ENCODE data around the gene BMAL1. TPM values are rescaled to one million over a fixed set of nuclear protein-coding genes. Genes with fewer than 3 reads are reported as not detected.

BMAL1 gene
- total and polyA plus RNA-seq, 2 donors (not counting 3 experiments of a cell fraction or from before 2014, with no cell fraction given): 5.8 to 10.1 TPM

DNA sequence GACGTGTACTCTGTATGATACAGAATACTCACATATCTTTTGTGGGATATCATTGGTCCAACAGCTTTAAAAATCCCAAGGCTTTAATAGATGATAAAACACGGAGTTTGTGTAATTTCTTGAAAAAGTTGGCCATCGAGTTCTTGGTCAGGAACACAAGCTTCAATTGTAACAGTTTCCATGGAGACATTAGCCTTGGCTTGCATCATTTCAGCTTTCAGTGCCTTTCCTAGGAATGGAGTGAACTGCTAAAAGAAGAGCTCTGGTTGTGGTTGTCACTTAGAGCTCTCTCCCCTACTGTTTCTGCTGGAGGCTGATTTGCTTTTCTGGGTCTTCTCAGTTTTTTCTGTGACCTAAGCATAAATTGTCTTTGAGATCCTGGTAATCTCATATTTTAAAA lies 14.2 kb downstream of the BMAL1 start:
- H3K79me2 ChIP-seq (ENCODE audit: control insufficient read depth, insufficient read depth, low read length): no peaks in the 10 kb centered on the region
- no TSS peak for BruUV-seq (replicated peaks)

More for the DNA sequence above, 14.2 kb downstream of the BMAL1 start:
- DNase-seq (ENCODE audit: low read depth, low spot score): no peak
- Histone ChIP-seq H3K36me3 (ENCODE audit: control insufficient read depth in 2 of 2, extremely low read depth in 1 of 2, insufficient read depth in 2 of 2, low read length in 2 of 2) (no peaks in the 10 kb centered on the region), H3K27me3 (ENCODE audit: control insufficient read depth in 2 of 2, insufficient read depth in 2 of 2, low read length in 2 of 2) (no peaks in the 10 kb centered on the region), H3K4me1 (ENCODE audit: control insufficient read depth, extremely low read depth, insufficient read depth, low read length) (no peaks in the 10 kb centered on the region), H3K9me1 (replicated peaks; ENCODE audit: control insufficient read depth, extremely low read depth, insufficient read depth, low read length) (no peaks in the 10 kb centered on the region), H3K9me3 (replicated peaks; ENCODE audit: control insufficient read depth, insufficient read depth, low read length) (no peaks in the 10 kb centered on the region), H2AFZ (ENCODE audit: low read depth, low read length) (no peak overlapping the region), H3K4me2 (ENCODE audit: insufficient read depth, low read length) (no peak overlapping the region), H3K9ac (replicated peaks; ENCODE audit: extremely low read depth, insufficient read depth, low read length) (no peak overlapping the region), H3K4me3 (replicated peaks in 1 of 3; ENCODE audit: insufficient read depth in 1 of 3, low read depth in 1 of 3, low read length in 3 of 3) (no peak overlapping the region), H4K20me1 (replicated peaks; ENCODE audit: control insufficient read depth, extremely low read depth, insufficient read depth, low read length) (peaks cover 4% of the 10 kb centered on the region), H3K27ac (ENCODE audit: insufficient read depth, low read depth, low read length) (no peak overlapping the region)
- CTCF ChIA-PET: interaction anchor here (1.3 to 1.7 kb wide), 2 partner anchors 11 to 44 kb away, joined by 3 to 5 read pairs; no protein-coding TSS in a partner anchor
- dilution Hi-C loops (cut with MboI; ENCODE audit: extremely low pct_ligation_motif_present, low sequenced_read_pairs): no loop called here
- no peak for TF ChIP-seq MYC (IDR thresholded peaks at IDR 0.05; ENCODE audit: low read depth, low read length)
- no peak for TF ChIP-seq JUN (IDR thresholded peaks at IDR 0.05; ENCODE audit: borderline replicate concordance, insufficient read depth, insufficient read length, low read depth)
- no peak for TF ChIP-seq POLR2AphosphoS5 (IDR thresholded peaks at IDR 0.05; ENCODE audit: insufficient read depth, low read depth, low read length)
- TF ChIP-seq POLR2A (IDR thresholded peaks at IDR 0.05; ENCODE audit: low read depth, low read length): no peak
- no peak for TF ChIP-seq EZH2 (IDR thresholded peaks at IDR 0.05; ENCODE audit: borderline replicate concordance, low read depth, low read length, severe bottlenecking)
- no peak for TF ChIP-seq FOS (IDR thresholded peaks at IDR 0.05; ENCODE audit: borderline replicate concordance, insufficient read depth, low read length)
- no peak for TF ChIP-seq MAX (IDR thresholded peaks at IDR 0.05; ENCODE audit: insufficient read depth, insufficient read length)
- no peak for TF ChIP-seq GATA2 (IDR thresholded peaks at IDR 0.05; ENCODE audit: insufficient read depth, insufficient read length, low read depth, low read length)
- TF ChIP-seq, protein P1, sequence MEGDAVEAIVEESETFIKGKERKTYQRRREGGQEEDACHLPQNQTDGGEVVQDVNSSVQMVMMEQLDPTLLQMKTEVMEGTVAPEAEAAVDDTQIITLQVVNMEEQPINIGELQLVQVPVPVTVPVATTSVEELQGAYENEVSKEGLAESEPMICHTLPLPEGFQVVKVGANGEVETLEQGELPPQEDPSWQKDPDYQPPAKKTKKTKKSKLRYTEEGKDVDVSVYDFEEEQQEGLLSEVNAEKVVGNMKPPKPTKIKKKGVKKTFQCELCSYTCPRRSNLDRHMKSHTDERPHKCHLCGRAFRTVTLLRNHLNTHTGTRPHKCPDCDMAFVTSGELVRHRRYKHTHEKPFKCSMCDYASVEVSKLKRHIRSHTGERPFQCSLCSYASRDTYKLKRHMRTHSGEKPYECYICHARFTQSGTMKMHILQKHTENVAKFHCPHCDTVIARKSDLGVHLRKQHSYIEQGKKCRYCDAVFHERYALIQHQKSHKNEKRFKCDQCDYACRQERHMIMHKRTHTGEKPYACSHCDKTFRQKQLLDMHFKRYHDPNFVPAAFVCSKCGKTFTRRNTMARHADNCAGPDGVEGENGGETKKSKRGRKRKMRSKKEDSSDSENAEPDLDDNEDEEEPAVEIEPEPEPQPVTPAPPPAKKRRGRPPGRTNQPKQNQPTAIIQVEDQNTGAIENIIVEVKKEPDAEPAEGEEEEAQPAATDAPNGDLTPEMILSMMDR (IDR thresholded peaks at IDR 0.05; ENCODE audit: extremely low read depth in 1 of 2, insufficient read depth in 1 of 2, low read depth in 1 of 2, low read length in 2 of 2): no peak
- intact Hi-C loops (cut with micrococcal nuclease): no loop called here
- no peak for FAIRE-seq
- POLR2A ChIA-PET: no interaction called here
